ENCODE results near the gene YIPF2.

DNA sequence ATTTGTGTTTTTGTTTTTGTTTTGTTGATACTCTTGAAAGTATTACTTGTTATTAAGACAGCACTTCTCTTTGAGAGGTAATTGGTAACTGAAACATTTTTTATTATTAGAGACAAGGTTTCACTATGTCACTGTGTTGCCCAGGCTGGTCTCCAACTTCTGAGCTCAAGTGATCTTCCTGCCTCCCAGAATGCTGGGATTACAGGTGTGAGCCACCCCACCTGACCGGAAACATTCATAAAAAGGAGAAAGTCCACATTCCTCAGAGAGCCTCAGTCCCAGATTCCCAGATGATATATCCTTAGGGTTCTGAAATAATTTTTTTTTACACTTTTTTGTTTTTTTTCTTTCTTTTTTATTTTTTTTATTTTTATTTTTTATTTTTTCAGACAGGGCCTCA lies 54.4 kb downstream of the YIPF2 start:
- TF ChIP-seq CTCF (IDR thresholded peaks at IDR 0.05) (no peak), ZFX (IDR thresholded peaks at IDR 0.05; ENCODE audit: borderline replicate concordance) (no peak)

Measured in 22Rv1 (cell line).